ENCODE data around the gene RGPD8.
"Not testable (repeated sequence)": the region's sequence is repeated elsewhere in the genome, so short reads cannot be mapped to it uniquely, and the experiment has no call there.

Gene RGPD8

GRCh38 chr2:112435716-112436431 is 2.4 kb upstream of the RGPD8 start:
- DNase-seq (ENCODE audit: low read depth in 2 of 2) = not testable (repeated sequence)

- not testable (repeated sequence) for DNase-seq (ENCODE audit: low read depth in 2 of 2)
Measured at GRCh38 chr2:112434890-112435715, 1.7 kb upstream of the RGPD8 start.

DNA sequence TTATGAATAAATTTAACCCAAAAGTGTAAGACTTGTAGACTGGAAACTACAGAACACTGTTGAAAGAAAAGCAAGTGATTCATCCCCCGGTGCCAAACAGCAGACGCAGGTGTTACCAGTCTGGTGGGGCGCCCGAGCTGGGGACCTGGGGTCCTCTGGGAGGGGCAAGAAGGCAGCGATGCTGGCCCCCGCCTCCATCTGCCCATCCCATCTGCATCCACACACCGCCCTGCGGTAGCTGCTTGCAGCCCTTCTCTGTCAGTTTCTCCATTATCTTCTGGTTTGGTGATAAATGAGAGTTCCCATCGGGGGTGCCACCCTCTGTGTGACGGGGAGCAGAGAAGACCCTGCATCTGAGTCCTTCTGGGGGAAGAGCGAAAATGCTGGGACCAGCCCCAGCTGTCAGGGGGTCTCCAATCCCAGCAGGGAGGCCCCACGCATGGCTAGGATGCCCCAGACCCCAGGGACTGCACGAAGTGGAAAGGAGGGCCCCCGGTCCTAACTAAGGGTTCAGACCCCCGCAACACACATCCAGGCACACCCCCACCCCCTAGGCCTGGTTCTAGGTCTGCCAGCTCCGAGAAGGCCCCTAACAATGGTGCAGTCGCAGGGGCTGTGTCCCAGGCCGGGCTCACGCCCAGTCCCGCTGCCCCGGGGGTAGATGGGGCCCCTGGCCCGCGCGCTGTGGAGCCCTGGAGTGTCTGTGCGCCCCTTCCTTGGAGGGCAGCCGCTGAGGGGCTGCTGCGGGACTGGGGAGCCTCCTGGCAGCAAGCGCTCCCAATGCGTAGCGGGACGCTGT is 686 bp upstream of the RGPD8 start:
- DNase-seq (ENCODE audit: low read depth in 2 of 2) = no peak

GRCh38 chr2:112432735-112433479 is 538 bp downstream of the RGPD8 start:
- DNase-seq (ENCODE audit: low read depth in 2 of 2) = not testable (repeated sequence)

GRCh38 chr2:112432390-112432734 is 1.1 kb downstream of the RGPD8 start:
- DNase-seq (ENCODE audit: low read depth in 2 of 2) = not testable (repeated sequence)

DNA sequence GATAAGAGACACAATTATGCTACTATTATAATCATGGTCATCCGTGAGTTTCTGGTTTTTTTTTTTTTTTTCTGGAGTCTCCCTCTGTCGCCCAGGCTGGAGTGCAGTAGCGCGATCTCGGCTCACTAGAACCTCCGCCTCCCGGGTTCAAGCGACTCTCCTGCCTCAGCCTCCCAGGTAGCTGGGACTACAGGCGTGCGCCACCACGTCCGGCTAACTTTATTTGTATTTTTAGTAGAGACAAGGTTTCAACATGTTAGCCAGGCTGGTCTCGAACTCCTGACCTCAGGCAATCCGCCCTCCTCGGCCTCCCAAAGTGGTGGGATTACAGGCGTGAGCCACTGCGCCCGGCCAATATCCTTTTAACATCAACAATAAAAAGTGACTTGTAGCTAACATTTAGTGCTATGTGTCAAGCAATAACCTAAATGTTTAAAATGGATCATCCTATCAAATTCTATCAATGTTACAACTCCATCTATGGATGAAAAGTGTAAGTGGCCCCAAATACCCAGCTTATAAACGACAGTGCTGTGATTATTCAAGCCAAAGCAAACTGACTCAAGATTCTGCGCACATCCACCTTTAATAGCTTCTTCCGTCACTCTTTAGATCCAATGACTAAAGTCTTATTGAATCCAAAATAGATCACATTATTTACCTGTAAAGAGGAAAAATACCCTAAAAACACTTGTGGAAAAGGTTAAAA is 1.7 kb downstream of the RGPD8 start:
- DNase-seq (ENCODE audit: low read depth in 2 of 2) = not testable (repeated sequence)

DNA sequence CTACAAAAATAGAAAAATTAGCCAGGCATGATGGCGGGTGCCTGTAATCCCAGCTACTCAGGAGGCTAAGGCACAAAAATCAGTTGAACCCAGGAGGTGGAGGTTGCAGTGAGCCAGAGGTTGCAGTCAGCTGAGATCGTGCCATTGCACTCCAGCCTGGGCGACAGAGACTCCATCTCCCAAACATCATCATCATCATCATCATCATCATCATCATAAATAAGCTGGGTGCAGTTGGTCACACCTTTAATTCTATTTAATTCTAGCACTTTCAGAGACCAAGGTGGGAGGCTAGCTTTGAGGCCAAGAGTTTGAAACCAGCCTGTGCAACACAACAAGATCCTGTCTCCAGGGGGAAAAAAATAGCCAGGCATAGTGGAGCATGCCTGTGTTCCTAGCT is 8.9 kb downstream of the RGPD8 start:
- DNase-seq (ENCODE audit: low read depth in 2 of 2) = not testable (repeated sequence)

GRCh38 chr2:112416860-112417259 is 16.6 kb downstream of the RGPD8 start:
- DNase-seq (ENCODE audit: low read depth in 2 of 2) = not testable (repeated sequence)

DNA sequence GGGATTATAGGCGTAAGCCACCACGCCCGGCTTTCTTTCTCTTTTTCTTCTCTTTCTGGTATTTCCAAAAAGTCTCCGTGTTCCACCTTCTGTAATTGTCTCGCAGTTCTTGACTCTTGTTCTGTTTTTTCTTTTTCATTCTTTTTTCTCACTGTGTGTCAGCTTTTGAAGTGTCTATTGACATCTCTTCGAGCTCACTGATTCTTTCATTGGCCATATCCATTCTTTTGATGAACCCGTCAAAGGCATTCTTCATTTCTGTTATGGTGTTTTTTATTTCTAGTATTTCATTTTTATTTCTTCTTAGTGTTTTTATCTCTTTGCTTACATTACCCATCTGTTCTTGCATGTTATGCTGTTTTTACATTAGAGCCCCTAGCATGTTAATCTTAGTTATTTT is 73.4 kb downstream of the RGPD8 start:
- DNase-seq (ENCODE audit: low read depth in 2 of 2) = not testable (repeated sequence)

DNA sequence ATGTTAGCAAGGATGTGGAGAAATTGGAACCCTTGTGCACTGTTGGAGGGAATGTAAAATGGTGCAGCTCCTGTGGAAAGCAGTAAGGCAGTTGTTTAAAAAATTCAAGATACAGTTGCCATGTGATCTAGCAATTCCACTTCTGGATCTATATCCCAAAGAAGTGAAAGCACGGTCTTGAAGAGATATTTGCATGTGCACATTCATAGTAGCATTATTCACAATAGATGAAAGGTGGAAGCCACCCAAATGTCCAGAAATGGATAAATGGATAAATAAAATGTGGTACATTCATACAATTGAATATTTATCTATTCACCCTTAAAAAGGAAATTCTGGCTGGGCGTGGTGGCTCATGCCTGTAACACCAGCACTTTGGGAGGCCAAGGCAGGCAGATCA is 79.1 kb downstream of the RGPD8 start:
- DNase-seq (ENCODE audit: low read depth in 2 of 2) = not testable (repeated sequence)

GRCh38 chr2:112352809-112353603 is 80.4 kb downstream of the RGPD8 start:
- not testable (repeated sequence) for DNase-seq (ENCODE audit: low read depth in 2 of 2)

DNA sequence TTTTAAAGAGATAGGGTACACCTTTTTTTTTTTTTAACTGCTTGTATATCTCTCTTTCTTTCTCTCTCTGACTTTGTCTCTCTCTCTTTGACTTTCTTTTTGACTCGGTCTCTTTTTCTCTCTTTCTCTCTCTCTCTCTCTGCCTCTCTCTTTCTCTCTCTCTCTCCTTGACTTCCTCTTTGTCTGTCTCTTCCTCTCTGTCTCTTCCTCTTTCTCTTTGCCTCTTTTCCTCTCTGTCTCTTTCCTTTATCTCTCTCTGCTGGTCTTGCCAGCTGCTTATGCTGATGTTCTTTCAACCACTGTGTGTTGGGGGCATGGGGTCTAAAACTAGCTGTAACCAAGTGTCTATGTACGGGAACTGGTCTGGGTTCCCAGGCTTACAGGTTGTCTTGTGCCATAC is 81.2 kb downstream of the RGPD8 start:
- not testable (repeated sequence) for DNase-seq (ENCODE audit: low read depth in 2 of 2)

DNA sequence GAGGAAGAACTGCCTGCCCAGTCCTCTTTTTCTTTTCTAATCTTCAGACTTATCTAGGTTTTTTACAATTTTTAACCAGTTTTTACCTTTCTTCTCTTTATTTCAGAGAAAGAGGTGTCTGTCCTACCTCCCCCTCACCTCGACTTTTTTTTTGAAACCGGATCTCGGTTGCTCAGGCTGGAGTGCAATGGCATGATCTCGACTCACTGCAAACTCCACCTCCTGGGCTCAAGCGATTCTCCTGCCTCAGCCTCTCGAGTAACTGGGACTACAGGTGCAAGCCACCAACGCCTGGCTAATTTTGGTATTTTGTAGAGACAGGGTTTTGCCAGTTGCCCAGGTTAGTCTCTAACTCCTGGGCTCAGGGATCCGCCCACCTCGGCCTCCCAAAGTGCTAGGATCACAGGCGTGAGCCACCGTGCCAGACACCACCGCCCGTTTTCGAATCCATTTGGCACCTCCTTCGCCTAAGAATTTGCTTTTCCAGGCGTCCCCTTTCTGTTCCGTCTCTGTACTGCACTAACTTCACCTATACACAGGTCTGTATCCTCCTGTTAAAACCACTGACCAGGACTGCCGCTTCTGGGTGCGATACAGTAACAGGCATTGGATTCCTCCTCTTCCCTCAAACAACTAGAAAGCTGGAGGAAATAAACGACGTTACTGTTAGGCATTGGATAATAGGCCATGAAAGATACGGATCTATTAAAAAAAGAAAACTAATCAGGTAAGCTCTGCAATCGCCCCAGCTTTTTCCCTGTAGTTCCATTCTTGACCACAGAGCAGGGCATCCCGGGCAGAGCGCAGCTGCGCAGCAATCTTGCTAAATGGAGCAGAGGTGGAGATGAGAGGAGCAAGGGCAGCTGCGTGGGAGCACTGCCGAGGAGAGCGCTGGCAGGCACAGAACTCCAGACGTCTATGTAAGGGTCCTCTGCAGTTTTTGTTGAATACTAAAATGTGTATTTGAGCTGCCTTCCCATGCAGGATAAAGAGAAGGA is 88.1 kb downstream of the RGPD8 start:
- no peak for DNase-seq (ENCODE audit: low read depth in 2 of 2)

DNA sequence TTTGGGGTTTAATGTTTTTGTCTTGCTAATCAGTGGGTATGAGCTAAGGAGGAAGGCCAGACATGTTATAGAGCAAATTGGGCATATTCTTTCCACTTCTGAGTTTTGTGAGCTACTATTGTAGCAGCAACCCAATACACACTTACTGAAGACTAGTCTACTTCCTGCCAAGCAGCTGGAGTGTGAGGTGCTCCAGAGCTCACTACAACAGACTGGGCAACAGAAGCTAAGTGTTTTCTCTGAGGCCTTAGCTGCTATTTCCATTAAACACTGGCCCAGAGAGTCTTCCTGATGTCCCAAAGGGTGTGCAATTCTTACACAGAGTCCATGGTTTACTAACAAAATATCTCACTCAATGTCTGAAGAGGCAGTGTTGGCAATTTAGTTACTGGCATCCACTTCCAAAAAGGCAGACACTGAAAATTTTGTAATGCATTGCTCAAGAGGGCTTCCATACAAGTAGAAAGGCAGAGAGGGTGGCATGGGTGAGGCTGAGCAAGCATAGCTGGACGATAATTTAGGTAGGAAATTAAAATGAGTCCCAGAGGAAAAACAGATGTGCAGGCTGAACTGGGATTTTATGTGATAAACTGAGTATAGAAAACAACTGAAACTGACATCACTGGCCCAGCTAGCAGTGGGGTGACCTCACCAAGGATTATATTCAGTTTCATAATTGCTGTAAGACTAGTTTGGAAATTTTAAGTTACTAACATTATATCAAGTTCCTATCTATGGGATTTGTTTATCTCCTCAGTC is 89.4 kb downstream of the RGPD8 start:
- DNase-seq (ENCODE audit: low read depth in 2 of 2) = no peak

DNA sequence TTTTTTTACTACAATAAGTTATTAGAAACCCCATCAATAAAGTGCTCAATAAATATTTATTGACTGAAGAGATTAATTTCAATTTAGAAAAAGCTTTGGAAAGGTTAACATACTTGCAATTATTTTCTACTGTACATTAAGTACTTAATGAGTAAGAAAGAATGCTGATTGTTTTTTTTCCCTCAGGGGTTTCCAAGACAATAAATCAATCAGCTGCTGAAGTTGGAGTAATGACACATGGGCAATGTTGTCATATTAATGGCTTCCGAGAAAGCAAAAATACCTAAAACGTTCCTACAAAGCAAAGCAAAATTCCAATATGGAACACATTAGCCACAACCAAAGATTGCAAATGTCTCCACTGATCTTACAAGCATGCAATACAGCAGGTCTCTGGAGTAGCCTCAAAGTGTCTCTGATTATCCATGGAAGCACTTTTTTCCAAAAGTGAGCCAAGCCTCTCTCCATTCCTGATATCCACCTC is 91.3 kb downstream of the RGPD8 start:
- no peak for DNase-seq (ENCODE audit: low read depth in 2 of 2)

GRCh38 chr2:112340475-112341267 is 92.8 kb downstream of the RGPD8 start:
- no peak for DNase-seq (ENCODE audit: low read depth in 2 of 2)

DNA sequence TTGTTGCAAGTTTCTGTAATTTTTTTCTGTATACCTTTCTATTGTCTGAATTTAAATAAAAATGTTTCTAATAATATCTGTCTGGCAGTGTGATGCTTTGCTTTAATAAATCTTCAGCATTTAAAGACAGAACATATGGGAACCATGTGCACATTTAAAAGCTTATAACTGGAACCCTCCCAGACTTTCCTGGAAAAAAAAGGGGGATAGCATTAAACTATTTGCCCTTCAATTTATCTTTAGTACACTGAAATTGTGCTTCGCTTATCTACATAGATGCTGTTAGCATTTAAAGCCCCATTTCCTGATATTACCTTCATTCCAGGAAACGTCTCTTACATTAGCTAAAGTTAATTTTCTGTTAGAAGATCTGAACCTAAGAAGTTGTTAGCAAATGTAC is 93.5 kb downstream of the RGPD8 start:
- no peak for DNase-seq (ENCODE audit: low read depth in 2 of 2)
